HG02852 (cell line): Measurements from ENCODE around the gene NOA1.

Experiments
- ATAC-seq: cut with Tn5 transposase; IDR thresholded peaks from one replicate; pipeline ENCODE4 v1.9.1; 2021; ENCODE audit warnings: mild to moderate bottlenecking, moderate library complexity; ENCODE audit not compliant: unreplicated experiment

The NOA1 gene

DNA sequence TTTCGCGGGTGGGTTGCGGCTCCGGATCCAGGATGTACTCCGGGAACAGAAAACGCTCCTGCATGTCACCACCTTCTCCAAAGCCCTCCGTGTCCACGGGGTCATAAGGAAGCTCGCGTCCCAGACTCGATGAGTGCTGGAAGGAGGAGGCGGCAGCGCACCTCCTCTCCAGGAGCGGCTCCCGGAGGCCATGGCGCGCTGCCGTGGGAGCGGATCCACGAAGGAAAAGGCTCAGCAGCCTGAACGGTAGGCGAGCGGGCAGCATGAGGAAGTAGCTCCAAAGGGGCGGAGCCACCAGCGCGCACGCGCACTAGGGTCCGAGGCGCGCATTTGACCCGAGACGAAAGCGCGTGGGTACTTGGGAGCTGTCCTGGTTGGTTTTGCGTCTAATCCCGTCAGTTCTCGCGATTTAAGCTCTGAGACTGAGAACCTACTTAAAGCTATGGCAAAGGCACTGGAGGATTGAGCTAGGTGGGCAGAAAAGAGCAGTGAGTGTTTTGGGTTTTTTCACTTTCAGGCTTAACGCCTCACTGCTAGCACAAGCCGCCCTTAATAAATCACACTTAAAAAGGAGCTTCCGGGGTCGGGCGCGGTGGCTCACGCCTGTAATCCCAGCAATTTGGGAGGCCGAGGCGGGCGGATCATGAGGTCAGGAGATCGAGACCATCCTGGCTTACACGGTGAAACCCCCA, at the start of gene NOA1:
Gene NOA1, minus strand, starts transcription at position 286 of the 692 bp plus-strand sequence. Its CDS starts 21 bp downstream, at position 265.
- peak; percentile 83 for ATAC-seq

DNA sequence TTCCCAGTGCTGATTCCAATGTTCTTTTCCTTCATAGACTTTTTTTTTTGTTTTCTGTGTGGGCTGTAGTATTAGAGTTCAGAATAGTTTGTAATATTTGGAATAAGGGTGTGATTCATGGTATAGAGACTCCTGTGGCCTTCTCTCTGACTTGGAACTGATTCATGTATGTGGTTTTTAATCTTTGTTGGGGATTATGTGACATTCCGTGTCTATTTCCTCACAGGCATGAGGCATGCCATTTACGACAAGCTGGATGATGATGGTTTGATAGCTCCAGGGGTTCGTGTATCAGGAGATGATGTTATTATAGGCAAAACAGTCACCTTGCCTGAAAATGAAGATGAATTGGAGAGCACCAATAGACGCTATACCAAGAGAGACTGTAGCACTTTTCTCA, 45.7 kb upstream of the NOA1 start:
- no peak for ATAC-seq

DNA sequence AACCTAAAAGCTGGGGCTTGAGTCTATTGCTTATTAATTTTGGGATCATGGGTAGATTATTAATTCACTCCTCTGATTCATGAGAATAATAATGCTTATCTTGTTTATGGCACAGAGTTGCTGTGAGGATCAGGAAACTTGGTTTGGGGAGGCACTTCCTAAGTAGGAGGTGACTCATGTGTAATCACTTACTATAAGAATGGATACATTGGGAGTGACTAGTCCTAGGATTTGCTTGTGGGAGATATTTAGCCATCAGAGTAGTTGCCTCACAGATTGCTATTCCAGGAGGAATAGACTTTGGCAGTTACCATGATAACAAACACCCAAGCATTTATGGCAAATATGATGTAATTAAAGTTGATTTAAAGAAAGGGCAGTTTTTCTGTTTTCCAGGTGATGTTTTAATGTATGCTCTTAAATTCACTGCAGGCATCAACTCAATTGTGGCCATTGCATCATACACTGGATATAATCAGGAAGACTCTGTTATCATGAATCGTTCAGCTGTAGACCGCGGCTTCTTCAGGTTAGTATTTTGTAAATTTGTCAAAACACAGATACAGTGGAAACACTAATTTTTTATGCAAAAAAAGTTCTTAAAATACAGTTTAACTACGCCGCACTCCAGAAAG, 43.2 kb upstream of the NOA1 start:
- no peak for ATAC-seq

DNA sequence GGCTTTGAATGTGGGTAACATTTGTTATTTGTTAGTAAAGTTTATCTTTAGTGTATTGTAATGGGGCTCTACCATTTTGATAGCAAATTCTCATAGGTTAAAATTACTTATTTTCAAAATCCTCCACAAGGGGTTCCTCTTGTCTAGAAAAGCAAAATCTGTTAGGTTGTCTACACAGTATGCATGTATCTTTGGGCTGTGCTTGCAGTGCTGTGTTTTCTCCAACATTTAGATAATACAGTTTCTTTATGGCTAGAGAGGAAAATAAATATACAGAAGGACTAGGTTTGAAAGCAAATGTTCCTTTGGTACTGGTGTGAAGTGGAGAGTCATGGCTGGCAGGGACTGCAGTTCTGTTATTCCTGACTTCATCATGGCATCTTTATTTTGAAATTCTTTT, 41.6 kb upstream of the NOA1 start:
- no peak for ATAC-seq

DNA sequence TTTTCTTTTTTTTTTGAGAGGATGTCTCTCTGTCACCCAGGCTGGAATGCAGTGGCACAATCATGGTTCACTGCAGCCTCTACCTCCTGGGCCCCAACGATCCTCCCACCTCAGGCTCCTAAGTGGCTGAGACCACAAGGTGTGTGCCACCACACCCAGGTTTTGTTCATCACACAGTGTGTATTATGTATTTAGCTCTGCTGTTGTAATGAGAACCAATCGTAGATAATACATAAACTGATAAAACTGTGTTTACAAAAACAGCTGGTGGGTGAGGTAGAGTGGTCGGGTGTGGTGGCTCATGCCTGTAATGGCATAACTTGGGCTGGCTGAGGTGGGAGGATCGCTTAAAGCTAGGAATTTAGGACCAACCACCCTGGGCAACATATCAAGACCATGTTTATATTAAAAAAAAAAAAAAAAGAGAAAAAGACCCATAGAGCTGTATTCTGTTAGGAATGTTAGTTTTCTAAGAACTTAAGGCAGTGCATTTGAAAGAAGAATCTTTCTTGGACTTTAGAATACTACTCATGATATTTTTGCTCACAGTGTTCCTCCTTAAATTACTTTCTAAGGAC, 36.2 kb upstream of the NOA1 start:
- ATAC-seq, result no peak

DNA sequence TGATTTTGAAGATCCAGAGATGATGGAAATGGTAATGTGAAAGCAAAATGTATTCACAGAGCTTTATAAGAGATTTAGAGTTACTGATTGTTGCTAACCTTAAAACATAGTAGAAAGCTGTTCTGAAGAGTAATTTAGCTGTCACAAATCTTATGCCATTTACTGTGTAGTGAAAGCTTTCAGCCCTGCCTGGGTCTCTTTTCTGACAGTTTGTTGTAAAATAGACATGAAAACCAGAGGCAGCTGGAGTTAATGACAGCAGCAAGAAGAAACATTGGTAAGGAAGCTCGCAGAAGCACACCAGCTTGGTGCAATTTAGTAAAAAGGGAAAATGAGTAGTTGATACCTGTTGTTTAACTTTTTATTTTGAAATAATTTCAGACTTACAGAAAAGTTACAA, 22.3 kb upstream of the NOA1 start:
- ATAC-seq, result no peak

DNA sequence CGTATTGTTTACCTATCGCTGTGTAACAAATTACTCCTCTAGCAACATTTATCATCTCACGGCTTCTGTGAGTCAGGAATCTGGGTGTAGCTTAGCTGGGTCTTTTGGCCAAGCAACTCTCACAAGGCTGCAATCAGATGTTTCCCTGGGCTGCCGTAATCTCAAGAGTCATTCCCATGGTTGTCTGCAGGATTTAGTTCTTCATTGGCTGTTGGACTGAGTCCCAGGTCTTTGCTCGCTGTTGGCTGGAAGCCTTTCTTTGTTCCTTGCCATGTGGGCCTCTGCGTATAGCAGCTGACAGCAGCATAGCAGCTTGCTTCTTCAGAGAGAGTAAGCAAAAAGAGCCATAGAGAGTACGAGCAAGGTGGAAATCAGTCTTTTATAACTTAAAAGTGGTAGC, 18.1 kb upstream of the NOA1 start:
- no peak for ATAC-seq

DNA sequence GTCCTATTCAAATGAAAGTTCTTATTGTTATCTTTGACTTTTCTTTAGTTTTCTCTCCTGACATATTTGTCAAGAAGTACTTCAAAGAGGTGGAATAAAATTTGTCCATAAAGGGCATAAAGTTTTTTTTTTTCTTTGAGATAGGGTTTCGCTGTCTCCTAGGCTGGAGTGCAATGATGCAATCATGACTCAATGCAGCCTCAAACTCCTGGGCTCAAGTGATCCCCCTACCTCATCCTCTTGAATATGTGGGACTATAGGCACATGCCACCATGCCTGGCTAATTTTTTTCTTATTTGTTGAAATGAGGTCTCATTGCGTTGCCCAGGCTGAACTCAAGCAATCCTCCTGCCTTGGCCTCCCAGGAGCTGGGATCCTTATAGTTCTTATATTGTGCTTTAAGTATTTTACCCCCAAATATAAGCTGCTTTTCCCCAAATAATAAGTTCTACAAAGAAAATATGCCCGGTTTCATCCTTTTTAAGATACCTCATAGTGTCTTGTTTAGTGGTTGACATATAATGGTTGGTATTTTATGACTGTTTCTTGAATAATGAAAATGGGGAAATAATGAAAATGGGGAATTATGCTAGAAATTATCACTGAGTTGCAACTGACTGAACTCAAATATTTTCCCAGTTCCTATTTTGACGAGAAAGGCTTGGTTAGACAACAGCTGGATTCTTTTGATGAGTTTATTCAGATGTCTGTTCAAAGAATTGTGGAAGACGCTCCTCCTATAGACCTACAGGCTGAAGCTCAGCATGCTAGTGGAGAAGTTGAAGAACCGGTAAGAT, 12.9 kb upstream of the NOA1 start:
- no peak for ATAC-seq

DNA sequence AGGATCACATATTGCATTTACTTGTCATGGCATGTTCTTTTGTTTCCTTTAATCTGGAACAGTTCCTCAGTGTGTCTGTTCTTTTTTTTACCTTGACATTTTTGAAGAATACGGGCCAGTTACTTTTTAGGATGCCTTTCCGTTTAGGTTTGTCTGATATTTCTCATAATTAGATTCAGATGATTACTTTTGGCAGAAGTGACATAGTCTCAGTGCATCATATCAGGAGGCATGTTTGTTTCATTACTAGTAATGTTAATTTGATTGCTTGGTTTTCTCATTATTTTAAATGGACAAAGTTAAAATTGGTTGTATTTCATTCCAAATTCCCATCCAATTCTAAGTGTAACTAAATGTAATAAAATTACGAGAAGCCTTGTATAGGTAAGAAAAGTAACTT, 9.5 kb upstream of the NOA1 start:
- ATAC-seq, result no peak

DNA sequence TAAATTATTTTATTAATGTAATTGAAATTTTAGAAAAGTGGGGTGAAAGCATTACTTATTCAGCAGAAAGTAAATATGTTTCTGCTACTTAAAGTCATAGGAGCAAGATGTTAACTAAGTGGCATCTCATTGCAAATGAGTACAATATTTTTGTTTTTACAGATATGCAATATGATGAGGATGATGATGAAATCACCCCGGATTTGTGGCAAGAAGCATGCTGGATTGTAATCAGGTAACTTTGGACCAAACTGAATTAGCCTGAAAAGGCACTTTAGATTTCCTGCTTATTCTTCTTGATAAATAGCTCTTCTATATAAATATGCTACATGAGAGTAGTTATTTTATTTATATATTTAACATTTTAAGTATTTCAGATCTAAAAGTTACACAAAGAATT, 8.8 kb upstream of the NOA1 start:
- ATAC-seq, result no peak

DNA sequence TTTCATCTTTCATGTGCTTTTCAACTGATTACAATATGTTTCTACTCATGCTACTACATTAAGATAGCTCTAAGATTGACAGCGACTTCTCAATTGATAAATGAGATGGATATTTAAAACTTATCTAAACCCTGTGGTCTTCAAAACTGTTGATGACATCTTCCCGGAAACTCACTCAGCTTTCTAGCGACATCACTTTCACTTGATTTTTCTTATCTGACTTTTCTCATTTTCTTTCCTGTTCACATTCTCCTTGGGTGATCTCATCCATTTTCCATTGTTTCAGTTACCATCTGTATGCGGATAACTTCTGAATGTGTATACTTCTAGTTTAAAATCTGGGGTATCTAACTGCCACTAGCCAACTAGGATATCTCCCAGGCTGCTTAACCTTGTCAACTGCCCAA, 4.4 kb upstream of the NOA1 start:
- no peak for ATAC-seq

DNA sequence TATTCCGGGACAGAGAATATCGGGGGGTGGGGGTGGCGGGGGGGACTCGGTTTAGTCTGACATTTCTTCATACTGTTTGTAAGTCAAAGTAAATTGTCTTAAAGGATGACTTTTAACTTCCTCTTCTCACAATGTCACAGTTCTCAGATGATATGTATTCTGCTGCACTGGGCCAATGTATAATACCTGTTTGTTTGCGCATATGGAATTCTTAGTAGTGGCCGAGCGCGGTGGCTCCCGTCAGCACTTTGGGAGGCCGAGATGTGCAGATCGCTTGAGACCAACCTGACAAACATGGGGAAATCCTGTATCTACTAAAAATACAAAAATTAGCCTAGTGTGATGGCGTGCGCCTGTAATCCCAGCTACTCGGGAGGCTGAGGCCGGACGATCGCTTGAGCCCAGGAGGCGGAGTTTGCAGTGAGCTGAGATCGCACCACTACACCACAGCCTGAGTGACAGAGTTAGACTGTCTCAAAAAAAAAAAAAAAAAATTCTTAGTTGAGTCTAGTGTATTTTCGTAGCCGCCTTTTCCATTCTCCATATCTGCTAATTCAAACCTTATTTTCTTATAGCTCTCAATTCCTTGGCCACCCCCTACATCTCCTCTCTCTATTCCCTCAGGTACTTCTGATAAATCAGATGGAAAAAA, 2.1 kb upstream of the NOA1 start:
- ATAC-seq, result no peak

DNA sequence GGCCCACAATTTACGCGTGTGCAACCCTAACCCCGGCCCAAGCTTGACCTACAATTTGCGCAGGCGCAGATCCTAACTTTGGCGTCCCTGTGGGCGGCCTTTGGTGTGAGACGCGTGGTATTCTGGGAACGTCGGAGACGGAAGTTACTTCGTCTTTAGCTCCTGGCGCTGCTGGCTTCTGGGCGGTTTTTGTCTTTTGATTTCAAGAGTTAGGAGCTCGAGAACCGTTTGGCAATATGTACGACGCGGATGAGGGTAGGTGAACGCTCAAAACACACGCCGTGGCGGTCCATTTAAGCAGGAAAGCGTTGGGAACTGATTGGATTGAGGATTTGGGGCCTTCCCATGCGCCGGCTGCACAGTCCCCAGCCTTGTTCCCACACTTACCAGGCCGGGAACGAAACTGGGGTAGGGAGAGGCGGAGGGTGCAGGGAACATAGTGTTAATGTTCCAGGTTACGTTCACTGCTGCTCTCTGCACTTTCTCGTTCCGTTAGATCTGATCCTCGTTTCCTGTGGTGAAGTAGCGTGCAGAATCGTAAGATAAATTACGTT, 1.4 kb upstream of the NOA1 start, which contains the start of gene POLR2B:
Gene POLR2B, plus strand, starts transcription at position 147 of the 554 bp plus-strand sequence. Its CDS starts 90 bp downstream, at position 237.
- peak; percentile 44 for ATAC-seq

DNA sequence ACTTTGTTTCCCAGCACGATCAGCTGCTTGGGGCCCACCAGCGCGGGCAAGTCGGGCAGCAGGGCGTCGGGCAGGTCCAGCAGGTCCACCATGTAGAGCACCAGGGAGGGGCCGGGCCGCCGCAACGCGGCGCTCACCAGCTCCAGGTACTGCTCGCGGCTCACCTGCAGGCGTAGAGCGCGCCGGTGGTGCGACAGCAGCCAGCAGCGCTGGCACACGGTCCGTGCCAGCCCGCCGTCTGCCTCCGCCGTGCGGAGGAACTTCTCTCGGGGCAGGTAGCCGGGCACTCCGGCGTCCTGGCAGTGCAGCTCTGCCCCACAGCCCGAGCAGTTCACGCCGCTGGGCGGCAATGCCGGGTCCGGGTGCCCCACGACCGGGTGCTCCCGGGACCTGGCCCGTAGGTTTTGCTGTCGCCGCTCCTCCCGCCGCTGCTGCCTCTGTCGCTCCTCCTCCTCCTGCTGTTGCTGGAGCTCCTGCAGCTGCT, 527 bp downstream of the NOA1 start:
- ATAC-seq, result peak; percentile 22

DNA sequence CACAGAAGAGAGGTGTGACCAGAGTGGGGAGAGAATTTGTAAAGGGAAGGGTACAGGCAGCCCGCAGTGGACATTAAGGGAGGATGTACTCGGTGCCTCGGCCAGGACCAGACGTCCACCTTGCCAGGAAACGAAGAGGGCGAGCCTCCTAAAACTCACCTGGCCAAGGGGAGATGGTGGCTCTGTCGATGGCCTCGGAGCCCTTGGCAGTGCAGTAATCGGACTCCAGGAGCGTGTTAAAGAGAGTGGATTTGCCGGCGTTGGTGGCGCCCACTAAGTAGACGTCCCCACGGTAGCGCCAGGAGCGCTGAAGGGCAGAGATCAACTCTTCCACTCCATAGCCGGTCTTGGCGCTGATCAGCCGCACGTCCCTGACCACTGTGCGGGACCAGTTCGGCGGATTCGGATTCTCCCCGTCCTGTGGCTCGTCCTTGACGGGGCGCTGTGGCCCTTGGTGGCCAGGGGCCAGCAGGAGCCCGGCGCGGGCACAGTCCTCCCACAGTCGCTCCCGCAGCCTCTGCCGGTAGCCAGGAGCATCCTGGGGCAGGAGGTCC, 1.0 kb downstream of the NOA1 start:
- no peak for ATAC-seq

DNA sequence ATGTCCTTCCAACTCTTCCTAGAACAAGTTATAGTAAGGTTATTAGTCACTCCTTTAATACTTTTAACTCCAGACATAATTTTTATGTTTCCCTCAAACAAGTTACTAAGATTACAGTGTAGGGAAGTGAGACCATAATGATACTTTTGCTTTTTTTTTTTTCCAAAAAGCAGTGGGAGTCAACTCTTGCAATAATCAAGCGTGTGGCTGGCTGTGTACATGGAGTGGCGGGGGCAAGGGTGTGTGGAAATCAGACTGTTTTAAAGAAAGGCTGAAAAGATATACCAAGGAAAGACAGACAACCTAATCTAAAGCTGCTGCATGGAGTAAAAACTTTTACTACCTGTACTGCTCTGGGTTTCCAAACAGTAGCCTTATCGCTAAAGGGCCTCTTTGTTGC, 4.1 kb downstream of the NOA1 start:
- ATAC-seq, result no peak

DNA sequence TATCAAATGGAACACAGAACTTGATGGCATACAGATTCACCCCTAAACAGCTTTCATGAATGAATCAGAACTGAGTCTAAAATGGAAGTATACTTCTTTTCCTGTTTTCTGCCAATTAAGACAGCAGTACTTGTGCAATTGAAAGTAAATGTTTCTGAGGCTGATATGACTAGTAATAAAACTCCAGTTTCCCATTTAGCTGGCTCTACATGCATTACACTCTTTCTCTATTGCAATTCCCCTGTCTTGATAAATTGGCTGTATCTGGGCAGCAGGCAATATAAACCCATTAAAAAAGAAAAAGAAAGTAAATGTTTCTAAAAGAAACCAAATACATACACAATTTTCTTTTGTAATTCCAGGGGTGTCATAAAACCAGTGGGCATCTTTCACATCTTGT, 4.6 kb downstream of the NOA1 start:
- ATAC-seq, result no peak

DNA sequence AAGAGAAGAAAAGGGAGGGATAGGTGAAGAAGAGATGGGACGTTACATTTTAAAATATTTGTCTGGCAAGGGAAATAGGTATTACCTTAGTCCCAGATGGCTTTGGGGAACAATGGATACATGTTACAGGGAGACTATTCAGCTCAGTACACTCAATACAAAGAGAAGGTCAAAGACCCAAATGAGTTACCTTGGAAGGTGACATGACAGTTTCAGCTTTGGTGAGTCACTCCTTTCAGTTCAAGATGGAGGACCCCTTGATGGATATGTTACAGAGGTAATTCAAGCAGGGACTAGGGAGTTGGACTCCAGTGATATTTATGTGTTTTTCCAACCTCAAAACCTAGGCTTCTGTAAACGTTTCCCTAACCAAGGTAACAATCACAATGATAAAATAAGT, 5.0 kb downstream of the NOA1 start:
- no peak for ATAC-seq

DNA sequence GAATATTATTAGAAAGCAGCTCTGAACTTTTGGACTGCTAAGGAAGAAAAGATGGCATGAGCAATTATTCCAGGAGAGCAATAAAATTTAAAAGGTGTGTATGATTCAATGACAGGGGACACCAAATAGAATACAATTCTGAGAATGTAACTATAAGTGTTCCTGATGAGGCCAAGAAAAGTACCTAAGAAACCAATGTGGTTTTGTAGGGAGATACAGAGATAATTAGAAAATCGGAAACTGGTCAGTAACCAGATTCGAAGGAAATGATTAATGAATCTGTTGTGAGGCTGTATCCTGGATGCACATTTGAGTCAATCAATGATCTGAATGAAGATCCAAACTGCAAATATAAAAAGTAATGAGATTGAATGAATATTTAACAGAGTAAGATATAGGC, 6.0 kb downstream of the NOA1 start:
- ATAC-seq, result no peak

DNA sequence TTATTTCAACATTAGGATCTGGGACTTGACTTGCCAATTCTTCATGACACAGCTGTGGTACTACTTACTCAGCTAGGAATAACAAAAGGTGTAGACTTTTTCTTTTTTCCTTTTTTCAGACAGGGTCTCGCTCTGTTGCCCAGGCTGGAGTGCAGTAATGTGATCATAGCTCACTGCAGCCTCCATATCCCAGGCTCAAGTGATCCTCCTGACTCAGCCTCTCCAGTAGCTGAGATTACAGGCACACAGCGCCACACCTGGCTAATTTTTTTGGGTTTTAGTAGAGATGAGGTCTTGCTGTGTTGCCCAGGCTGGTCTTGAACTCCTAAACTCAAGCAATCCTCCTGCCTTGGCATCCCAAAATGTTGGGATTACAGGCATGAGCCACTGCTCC, 16.3 kb downstream of the NOA1 start:
- ATAC-seq, result no peak
